Islet precursor cell (in vitro differentiated cells): Measurements from ENCODE around the gene EPO.
"Not testable (repeated sequence)": the region's sequence is repeated elsewhere in the genome, so short reads cannot be mapped to it uniquely, and the experiment has no call there.

Experiments
- DNase-seq: peaks from one replicate; pipeline ENCODE4 v3.0.0-alpha.2; 2018

Gene EPO

GRCh38 chr7:100744605-100745004 lies 24.3 kb downstream of the EPO start:
- no peak for DNase-seq

- no peak for DNase-seq
Observed at GRCh38 chr7:100745184-100745583, 24.9 kb downstream of the EPO start.

DNA sequence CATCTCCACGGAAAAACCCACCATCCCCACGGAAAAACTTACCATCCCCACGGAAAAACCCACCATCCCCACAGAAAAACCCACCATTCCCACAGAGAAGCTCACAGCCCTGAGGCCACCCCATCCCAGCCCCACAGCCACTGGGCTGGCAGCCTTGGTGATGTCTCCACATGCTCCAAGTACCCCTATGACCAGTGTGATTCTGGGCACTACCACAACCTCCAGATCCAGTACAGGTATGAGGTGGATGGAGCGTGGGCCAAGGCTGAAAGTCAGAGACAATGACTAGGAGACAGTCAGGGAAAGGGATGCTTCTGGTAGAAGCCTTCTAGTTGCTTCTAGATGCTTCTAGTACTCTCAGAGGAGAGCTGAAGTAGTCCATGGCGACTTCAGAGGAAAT lies 32.7 kb downstream of the EPO start:
- DNase-seq: no peak

GRCh38 chr7:100753750-100754149 lies 33.5 kb downstream of the EPO start:
- no peak for DNase-seq

DNA sequence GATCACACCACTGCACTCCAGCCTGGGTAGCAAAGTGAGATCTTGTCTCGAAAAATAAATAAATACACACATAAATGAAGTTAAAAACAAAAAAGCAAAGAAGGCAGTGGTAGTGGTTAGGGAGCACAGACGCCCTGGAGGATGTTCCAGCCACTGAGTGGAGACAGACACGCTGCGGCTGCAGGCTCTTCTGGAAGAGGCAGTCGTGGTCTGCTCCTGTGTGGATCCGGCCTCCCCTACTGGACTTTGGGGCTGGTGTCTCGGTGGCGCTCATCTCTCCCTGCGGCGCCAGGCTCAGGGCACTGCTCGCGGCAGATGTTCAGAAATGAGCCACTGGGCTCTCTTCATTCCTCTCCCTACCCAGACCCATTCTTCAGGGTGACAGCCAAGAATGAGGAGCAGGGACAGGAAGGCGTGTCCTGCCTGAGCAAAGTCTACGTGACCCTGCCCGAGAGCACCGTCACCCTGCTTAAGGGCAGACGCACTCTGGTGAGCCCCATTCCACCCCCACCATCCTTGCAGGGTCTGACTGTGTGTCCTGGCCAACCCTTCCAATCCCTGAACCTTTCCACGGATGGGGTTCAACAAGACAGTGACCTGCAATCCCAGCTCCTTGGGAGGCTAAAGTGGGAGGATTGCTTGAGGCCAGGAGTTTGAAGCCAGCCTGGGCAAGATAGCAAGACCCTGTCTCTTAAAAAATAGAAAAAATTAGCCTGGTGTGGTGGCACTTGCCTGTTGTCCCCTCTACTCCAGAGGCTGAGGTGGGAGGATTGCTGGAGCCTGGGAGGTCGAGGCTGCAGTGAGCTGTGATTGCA lies 39.3 kb downstream of the EPO start:
- no peak for DNase-seq

- DNase-seq: not testable (repeated sequence)
Observed at GRCh38 chr7:100762841-100763240, 42.6 kb downstream of the EPO start.

DNA sequence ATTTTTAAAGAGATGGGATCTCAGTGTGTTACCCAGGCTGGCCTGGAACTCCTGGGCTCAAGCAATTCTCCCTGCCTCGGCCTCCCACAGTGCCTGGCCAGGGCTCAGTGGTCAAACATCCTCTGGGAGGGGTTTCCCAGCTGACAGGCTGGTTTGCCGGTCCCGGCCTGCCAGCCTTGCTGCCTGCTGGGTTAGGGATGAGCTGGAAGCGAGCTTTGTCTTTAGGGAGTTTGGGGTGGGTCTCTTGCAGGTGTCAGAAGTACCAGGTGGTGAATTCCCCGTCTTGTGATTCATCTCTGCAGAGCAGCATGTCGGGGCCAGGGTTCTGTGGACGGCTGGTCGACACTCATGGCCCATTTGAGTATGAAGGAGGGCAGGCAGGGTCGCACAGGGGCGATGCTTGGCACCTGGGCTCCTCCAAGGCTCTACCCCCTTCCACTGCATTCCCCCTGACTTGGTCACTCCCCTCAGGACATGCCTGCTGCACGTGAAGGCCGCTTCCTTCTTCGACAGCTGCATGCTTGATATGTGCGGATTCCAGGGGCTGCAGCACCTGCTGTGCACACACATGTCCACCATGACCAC lies 43.4 kb downstream of the EPO start:
- no peak for DNase-seq

DNA sequence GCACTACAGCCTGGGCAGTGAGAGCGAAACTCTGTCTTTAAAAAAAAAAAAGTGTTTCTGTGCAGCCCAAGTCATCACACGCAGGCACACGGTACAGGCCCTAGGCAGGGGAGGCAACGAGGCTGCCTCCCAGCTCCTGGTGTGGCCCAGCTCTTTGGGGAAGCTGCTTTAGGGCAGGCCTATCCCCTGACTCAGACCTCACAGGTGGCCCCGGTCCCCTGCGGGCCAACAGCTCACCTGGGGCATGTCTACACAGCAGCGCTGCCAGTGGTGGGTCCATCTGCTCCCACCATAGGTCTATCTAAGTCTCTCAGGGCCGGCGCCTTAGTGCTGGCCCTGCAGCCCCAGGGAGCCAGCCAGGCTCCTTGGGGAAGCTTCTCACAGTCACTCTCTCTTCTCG lies 44.6 kb downstream of the EPO start:
- no peak for DNase-seq

- DNase-seq: no peak
Observed at GRCh38 chr7:100765250-100765649, 45.0 kb downstream of the EPO start.

DNA sequence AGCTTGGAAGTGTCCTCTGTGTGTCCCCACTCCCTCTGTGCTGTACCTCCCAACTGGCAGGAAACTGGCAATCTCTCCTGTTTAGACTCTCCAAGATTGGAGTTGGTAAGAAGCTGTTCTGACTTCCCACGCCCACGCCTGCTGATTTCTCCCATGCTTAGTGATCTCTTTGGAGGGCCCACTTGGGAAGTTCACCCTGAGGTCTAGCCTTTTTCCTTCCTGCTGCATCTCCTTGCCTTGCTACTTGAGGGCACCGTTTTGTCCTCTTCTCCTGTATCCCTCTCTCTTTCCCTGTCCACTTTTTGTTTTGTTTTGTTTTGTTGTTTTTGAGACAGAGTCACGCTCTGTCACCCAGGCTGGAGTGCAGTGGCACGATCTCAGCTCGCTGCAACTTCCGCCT lies 48.5 kb downstream of the EPO start:
- no peak for DNase-seq
